NCI-H226 (cell line): ENCODE measurements around the gene MYO6.
"Not testable (repeated sequence)": the region's sequence is repeated elsewhere in the genome, so short reads cannot be mapped to it uniquely, and the experiment has no call there.

Experiments
- DNase-seq: peaks from one replicate; pipeline ENCODE4 v3.0.0-alpha.2; 2015

Gene MYO6

DNA sequence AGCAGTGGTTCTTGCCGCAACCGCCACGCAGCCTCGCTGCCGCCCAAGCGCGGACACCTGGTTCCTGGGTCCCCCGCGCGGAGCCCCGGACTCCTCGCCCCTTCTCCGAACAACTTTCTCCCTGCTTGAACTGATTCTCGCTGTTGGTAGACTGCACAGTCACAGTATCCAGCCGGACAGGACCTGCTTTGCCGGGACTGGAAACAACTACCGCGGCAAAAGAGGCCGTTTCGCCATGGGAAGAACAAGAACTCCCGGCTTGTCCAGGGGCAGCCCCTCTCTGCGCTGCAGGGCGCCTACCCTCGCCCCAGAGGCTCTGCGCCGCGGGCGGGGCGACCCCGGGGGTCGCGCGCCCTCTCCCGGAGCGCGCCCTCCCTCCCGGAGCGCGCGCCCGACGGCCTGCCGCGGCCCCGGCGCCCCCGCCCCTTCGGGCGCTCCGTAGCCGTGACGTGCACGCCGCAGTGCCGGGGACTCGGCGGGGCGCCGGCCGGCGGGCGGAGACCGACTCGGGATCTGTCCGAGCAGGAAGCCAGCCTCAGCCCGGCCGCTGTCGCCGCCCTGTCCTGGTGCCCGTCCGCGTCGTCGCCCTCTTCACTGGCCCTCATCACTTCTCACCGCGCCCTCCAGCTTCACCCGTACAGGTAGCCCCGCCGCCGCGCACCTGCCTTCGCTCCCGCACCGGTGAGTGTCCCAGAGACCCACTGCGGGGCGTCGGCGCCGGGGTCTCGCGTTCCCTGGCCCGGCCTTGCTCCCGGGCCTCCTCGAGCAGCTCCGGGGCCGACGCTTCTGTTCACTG lies at the start of gene MYO6:
TSS of gene MYO6 (plus strand) at position 497 of the 796 bp plus-strand sequence. CDS start 68,309 bp downstream, outside the sequence.
- DNase-seq = peak; percentile 37

GRCh38 chr6:75708334-75708733 lies 40.7 kb upstream of the MYO6 start:
- not testable (repeated sequence) for DNase-seq

- DNase-seq = no peak
Measured at GRCh38 chr6:75711173-75711572, 37.9 kb upstream of the MYO6 start.

GRCh38 chr6:75719133-75719532 lies 29.9 kb upstream of the MYO6 start:
- DNase-seq = no peak

DNA sequence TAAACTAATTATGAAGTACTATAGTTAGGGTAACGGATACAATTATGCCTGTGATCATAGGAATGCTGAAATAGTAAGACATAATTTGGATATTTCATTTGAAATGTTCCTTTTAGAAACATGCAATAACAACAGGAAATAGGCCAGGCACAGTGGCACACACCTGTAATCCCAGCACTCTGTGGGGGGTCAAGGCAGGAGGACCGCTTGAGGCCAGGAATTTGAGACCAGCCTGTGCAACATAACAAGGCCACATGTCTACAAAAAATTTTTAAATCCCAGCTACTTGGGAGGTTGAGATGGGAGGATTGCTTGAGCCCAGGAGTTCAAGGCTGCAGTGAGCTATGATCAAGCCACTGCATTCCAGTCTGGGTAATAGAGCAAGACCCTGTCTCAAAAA lies 25.7 kb upstream of the MYO6 start:
- no peak for DNase-seq

DNA sequence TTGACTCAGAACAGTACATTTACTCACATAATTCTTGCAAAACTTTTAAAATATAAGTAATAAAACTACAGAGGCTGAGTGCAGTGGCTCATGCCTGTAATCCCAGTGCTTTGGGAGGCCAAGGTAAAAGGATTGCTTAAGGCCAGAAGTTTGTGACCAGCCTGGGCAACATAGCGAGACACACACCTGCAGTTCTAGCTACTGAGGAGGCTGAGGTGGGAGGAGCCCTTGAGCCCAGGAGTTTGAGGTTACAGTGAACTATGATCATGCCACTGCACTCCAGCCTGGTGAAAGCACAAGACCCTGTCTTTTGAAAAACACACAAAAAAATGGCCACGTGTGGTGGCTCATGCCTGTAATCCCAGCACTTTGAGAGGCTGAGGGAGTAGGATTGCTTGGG lies 21.8 kb upstream of the MYO6 start:
- no peak for DNase-seq

- not testable (repeated sequence) for DNase-seq
Measured at GRCh38 chr6:75731029-75731428, 18.0 kb upstream of the MYO6 start.

- DNase-seq = no peak
Measured at GRCh38 chr6:75735491-75736186, 13.4 kb upstream of the MYO6 start.

DNA sequence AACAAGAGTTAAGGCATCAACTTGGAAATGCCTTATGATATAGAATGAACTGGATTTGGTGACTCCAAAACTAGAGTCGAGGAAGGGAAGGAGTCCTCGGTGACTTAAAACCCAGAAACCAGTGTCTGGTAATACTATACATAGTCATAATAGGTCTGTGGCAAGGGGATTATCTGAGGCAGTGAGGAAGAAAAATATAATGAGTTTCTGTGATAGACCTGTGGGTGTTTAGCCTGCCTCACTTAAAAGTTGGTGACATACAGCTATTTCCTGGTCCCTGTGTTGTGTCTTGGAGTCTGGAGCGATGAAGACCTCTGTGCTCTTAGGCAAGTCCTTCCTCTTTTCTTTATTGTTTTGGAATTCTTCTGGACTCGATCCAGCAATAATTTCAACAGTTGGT lies 5.1 kb upstream of the MYO6 start:
- no peak for DNase-seq

- DNase-seq = no peak
Measured at GRCh38 chr6:75745404-75745803, 3.6 kb upstream of the MYO6 start.

DNA sequence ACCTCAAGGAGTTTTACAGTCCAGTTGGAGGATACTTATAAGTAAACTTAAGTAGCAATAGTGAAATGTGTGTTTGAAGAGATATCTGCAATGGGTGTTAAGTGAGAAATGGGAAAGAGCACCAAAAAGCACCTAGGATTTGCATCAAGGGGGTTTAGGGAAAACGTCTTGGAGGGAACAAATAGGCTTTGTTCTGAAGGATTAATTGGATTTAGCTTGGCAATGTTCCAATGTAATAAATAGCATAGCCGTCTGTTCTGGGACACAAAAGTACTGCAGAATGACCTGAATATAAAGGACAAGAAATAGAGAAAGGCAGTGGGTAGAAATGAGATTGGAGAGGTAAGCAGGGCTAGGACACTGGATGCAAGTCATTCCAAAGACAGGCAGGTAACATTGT lies 2.8 kb upstream of the MYO6 start:
- no peak for DNase-seq

- DNase-seq = no peak
Measured at GRCh38 chr6:75747152-75747992, 1.7 kb upstream of the MYO6 start.

GRCh38 chr6:75748003-75748742 lies 866 bp upstream of the MYO6 start:
- no peak for DNase-seq

DNA sequence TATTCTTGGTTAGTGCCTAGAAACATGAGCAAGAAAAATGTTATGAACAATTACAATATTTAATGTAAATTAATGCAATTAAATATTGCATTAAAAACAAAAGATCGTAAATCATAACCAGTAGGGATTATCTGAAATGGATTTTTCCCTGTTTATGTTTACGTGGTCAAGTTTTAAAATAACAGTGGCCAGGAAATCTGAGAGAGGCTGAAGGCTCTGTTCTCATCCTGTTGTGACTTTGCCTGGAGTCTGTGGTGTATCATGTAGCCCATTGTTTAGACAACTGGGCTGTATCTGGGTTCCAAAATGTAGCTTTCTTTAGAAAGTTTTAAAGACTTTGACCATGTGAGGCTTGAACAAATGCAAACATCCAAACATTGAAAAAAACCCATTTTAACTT lies 2.4 kb downstream of the MYO6 start:
- no peak for DNase-seq

DNA sequence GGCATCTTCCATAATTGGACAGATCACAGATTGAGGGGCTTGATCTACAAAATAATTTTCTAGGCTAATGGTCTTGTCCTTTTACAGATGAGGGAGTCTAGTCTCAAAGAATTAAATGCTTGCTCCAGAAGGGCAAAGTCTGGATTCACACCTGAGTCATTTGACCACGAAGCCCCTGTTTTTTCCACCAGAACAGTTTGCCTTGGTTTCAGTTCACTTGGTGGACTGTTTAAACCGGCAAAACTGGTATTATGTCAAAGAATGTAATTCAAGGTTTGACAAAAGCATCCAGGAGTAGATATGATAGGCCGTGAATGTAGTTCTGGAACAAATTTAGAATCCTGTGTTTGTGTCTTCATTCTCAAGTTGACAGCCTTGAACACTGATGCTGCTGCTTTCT lies 3.3 kb downstream of the MYO6 start:
- DNase-seq = no peak

GRCh38 chr6:75755704-75756103 lies 6.7 kb downstream of the MYO6 start:
- DNase-seq = no peak

- no peak for DNase-seq
Measured at GRCh38 chr6:75757295-75757694, 8.3 kb downstream of the MYO6 start.

- DNase-seq = no peak
Measured at GRCh38 chr6:75758061-75758460, 9.0 kb downstream of the MYO6 start.

DNA sequence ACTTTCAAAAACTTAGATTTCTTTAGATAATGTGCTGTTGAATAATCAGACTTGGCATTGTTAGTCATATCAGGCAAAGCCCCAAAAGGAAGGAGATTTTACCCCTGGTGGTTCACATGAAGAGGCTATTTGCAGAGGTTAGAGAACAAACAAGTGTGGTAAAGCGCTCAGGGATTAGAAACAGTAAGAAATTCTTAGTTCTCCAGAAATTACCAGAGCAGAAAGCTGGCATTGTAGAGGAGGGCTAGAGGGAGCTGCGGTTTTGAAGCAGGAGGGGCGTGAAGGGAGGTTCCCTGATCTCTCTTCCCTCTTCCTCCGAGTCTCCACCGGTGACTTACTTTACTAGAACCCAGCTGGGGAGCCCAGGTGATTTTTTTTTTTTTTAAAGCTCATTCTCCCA lies 10.2 kb downstream of the MYO6 start:
- no peak for DNase-seq

DNA sequence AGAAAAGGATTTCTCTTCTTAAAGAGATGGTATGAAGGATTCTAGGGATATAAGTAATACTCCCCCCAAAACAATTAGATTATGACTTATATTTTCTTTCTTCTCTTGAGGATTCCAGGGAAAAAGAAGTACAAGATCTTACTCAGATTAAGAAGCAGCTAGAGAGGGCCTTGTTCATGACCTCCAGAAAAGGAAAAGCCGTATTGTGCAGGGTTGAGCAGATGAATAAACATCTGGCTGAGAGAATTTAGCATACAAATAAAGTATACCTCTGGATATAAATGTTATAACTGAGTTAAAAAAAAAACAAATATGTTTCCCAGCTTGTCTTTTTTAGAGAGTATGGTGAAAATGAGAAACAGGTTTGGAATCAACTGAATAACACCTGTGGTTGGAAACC lies 11.3 kb downstream of the MYO6 start:
- no peak for DNase-seq

DNA sequence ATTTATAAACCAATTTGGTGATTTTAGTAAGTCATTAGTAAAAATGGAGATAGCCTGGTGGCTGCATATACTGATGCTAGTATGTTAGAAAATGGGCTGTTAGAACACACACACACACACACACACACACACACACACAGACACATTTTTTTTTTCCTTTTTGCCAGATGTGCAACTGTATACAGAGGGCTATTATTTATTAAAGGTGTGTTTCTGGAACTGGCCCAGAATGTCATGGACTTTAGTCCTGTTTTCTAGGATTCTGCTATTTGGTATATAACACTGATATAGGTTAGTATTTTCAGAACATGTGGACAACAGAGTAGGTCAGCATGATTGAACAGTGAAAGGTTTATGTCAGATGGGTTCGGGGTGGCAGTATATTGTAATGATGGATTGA lies 12.4 kb downstream of the MYO6 start:
- no peak for DNase-seq

GRCh38 chr6:75762063-75762462 lies 13.0 kb downstream of the MYO6 start:
- DNase-seq = no peak

- no peak for DNase-seq
Measured at GRCh38 chr6:75766387-75766786, 17.3 kb downstream of the MYO6 start.
